HL-60 (cell line): Measurements from ENCODE around the gene SP8.
"Not testable (repeated sequence)": the region's sequence is repeated elsewhere in the genome, so short reads cannot be mapped to it uniquely, and the experiment has no call there.

Experiments used
- DNase-seq, 2 experiments: peaks; one replicate each; pipeline ENCODE4 v3.0.0-alpha.2; 2010 to 2020; ENCODE audit warnings: low read depth in 1 of 2, low spot score in 1 of 2
- H3K27ac ChIP-seq: fragments of 250-450 bp; sonication (Bioruptor Pico); replicated peaks from 2 replicates; pipeline ENCODE4 v1.5.1; 2020; ENCODE audit warnings: mild to moderate bottlenecking, moderate library complexity
- H3K27me3 ChIP-seq: fragments of 250-450 bp; sonication (Bioruptor Pico); 2 replicates; pipeline ENCODE4 v1.5.1; 2021; ENCODE audit warnings: mild to moderate bottlenecking, moderate library complexity; ENCODE audit not compliant: insufficient read depth, poor library complexity, severe bottlenecking
- H3K4me3 ChIP-seq: replicated peaks from 2 replicates; pipeline ENCODE4 v1.5.1; 2011; ENCODE audit warnings: mild to moderate bottlenecking, control low read depth, low read length; ENCODE audit not compliant: insufficient read depth
- CTCF ChIP-seq: IDR thresholded peaks from one replicate; pipeline ENCODE4 v1.5.1; 2011; ENCODE audit warnings: low read length, control low read depth, inconsistent platforms; ENCODE audit not compliant: insufficient read depth
- GABPA ChIP-seq: IDR thresholded peaks from 2 replicates; pipeline ENCODE4 v1.6.1; 2012; ENCODE audit warnings: low read depth
- POLR2AphosphoS5 ChIP-seq: IDR thresholded peaks from 2 replicates; pipeline ENCODE4 v1.6.1; 2012; ENCODE audit warnings: low read depth
- SPI1 ChIP-seq: IDR thresholded peaks from 2 replicates; pipeline ENCODE4 v1.6.1; 2012; ENCODE audit warnings: low read depth, mild to moderate bottlenecking, borderline replicate concordance
- TF ChIP-seq, protein P1 (sequence below): IDR thresholded peaks from 2 replicates; pipeline ENCODE4 v1.6.1; 2012; ENCODE audit warnings: low read depth; ENCODE audit not compliant: insufficient replicate concordance

SP8 gene

GRCh38 chr7:20827172-20827571 is 40.5 kb upstream of the SP8 start:
- H3K27me3 ChIP-seq, result no peaks in the 10 kb centered on the region
- TF ChIP-seq GABPA (no peak), SPI1 (no peak)
- TF ChIP-seq, protein P1, sequence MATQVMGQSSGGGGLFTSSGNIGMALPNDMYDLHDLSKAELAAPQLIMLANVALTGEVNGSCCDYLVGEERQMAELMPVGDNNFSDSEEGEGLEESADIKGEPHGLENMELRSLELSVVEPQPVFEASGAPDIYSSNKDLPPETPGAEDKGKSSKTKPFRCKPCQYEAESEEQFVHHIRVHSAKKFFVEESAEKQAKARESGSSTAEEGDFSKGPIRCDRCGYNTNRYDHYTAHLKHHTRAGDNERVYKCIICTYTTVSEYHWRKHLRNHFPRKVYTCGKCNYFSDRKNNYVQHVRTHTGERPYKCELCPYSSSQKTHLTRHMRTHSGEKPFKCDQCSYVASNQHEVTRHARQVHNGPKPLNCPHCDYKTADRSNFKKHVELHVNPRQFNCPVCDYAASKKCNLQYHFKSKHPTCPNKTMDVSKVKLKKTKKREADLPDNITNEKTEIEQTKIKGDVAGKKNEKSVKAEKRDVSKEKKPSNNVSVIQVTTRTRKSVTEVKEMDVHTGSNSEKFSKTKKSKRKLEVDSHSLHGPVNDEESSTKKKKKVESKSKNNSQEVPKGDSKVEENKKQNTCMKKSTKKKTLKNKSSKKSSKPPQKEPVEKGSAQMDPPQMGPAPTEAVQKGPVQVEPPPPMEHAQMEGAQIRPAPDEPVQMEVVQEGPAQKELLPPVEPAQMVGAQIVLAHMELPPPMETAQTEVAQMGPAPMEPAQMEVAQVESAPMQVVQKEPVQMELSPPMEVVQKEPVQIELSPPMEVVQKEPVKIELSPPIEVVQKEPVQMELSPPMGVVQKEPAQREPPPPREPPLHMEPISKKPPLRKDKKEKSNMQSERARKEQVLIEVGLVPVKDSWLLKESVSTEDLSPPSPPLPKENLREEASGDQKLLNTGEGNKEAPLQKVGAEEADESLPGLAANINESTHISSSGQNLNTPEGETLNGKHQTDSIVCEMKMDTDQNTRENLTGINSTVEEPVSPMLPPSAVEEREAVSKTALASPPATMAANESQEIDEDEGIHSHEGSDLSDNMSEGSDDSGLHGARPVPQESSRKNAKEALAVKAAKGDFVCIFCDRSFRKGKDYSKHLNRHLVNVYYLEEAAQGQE, result no peak
- H3K4me3 ChIP-seq, result no peak overlapping the region
- DNase-seq, result no peak
- no peak overlapping the region for H3K27ac ChIP-seq

DNA sequence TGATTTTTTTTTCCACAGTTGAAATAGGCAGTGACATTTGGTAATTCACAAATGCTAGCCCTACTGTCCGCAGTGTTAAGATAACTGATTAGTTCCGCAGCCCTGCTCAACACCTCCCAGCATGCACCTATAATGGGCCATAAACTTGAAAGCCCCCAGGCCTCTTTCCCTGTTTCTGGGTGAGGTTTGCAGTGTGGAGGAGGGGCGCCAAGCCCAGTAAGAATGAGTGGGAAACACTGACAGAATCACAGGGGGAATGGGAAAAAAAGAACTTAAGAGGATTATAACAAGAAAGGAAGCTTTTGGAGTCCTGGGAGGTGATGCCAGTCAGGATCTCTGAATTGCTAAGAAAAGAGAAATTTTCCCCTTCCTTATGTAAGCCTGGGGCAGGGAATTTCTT is 39.6 kb upstream of the SP8 start:
- Histone ChIP-seq H3K27ac (no peak overlapping the region), H3K4me3 (no peak overlapping the region), H3K27me3 (no peaks in the 10 kb centered on the region)
- DNase-seq, result no peak
- TF ChIP-seq SPI1 (no peak), CTCF (no peak), POLR2AphosphoS5 (no peak), GABPA (no peak)
- TF ChIP-seq, protein P1, result no peak

DNA sequence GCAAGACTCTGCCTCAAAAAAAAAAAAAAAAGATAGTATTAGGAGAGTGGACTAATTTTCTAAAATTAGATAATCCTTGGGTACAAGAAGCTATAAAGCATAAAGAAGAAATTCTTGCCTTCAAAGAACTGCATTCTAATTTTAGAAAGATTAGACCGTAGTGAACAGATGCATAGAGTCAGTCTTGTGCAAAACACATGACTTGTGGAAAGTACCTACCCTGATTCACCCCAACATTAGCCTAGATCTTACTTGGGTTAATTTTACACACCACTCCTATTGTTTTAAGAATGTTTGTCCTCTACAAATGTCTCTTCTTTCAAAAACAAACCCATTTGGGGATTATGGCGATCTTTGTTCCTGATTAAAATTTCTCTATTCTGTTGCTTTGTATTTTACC is 38.9 kb upstream of the SP8 start:
- TF ChIP-seq SPI1, result no peak
- no peak for TF ChIP-seq POLR2AphosphoS5
- TF ChIP-seq, protein P1, result no peak
- DNase-seq, result no peak
- Histone ChIP-seq H3K4me3 (no peak overlapping the region), H3K27me3 (no peaks in the 10 kb centered on the region), H3K27ac (no peak overlapping the region)

- H3K27me3 ChIP-seq, H3K27ac ChIP-seq, DNase-seq, H3K4me3 ChIP-seq: not testable (repeated sequence)
These were observed 34.7 kb upstream of the SP8 start for GRCh38 chr7:20821390-20821789.

DNA sequence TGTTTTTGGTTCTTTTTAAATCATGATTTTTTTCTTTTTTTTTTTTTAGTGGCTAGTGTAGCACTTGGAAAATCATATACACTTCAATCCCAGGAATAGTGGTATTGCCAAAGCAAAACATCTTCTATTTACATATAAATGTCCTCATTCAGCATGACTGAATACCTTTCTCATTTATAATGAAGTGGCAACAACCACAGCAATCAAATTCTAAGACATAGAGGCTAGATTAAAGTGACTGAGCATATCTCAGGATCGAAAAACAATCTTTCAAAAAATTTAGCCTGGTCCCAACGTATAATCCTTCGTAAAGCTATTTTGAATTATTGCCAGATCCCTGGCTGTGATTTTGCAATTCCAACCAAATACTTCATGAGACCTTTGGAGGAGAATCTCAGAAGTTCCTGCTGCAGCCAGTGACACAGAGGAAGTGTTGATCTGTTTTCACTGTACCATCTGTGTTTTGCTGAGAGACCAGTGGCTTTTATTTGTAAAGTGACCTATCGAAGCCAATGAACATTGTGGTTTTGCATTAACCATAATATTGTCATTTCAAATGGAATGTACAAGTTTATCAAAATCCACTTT is 29.8 kb upstream of the SP8 start:
- no peaks in the 10 kb centered on the region for H3K27me3 ChIP-seq
- no peak overlapping the region for H3K4me3 ChIP-seq
- no peak for DNase-seq
- TF ChIP-seq GABPA (no peak), CTCF (no peak), SPI1 (no peak), POLR2AphosphoS5 (no peak)
- TF ChIP-seq, protein P1, result no peak
- H3K27ac ChIP-seq, result no peak overlapping the region
